Suppressor macrophage (primary cell): ENCODE results near the gene NPFF.
A peak's percentile ranks its signal among the peaks of the same experiment; 100 is the strongest.

ENCODE experiments used
- DNase-seq, 4 experiments: peaks; one replicate each; pipeline ENCODE4 v3.0.0-alpha.2; 2020 to 2022

NPFF gene

GRCh38 chr12:53513712-53514410, 6.6 kb upstream of the NPFF start:
- DNase-seq = no peak

DNA sequence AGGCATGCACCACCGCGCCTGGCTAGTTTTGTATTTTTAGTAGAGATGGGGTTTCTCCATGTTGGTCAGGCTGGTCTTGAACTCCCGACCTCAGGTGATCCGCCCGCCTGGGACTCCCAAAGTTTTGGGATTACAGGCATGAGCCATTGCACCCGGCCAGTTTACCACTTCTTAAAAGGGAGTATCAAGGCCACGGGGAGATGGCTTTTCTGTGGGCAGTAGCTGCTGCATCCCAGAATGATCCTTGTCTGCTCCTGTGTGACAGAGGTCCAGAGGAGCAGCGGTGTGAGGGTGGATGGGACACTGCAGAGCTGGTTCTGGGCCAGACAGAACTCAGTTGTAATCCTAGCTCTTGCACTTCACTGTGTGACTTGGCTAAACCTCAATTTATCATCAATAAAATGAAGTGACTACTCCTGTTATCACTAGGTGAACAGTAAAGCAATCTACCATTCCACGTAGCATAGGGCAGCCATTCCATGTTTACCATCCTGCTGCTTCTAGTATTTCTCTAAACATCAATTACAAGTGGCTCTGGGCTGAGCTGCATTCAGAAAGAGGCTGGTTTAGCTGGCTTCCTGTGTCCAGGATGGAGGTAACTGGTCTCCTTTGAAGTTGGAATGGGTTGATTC, 3.0 kb upstream of the NPFF start:
- DNase-seq = no peak

DNA sequence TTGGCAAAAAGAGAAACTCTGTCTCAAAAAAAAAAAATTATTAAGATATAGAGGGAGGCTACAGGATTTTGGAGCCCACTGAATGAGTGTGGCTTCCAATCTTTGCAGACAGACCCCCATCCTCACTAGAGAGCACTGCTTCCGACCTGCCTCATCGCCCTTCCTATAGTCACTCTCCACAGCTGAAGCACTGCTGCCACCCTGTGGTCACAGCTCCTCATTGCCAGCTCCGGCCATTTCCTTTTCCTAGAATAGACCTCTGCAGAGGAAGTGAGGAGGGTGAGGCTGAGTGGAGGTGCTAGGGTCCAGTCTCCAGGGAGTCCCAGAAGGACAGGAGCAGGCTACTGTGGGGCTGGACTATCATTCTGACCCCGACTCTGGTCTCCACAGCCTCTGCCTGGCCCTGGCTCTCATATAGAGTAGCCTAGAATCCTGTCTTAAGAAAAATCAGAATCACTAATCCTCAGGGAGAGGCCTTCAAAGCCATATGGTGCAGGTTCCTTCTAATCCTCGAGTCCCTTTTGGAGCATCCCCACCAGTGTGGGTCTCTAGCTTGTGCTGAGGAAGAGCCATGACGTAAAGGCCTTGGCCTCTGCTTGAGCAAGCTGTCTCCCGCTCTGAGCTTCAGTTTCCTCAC, 1.4 kb upstream of the NPFF start:
- DNase-seq = peak; percentile 90 to 95 (median 92)

DNA sequence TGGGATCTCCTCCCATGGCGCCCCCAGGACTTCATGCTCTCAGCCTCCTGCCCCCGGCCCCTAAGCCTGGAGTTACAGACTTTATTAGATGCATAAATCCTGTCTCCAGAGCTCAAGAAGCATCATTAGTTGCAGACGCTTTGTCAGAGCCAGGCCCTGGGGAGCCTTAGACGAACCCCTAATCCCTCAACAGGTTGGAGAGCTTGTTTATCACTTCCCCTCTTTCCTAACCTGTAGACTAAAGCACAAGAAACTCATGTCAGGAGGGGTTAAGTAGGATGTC, 260 bp upstream of the NPFF start:
- no peak for DNase-seq

GRCh38 chr12:53506450-53506785, 866 bp downstream of the NPFF start:
- no peak for DNase-seq

DNA sequence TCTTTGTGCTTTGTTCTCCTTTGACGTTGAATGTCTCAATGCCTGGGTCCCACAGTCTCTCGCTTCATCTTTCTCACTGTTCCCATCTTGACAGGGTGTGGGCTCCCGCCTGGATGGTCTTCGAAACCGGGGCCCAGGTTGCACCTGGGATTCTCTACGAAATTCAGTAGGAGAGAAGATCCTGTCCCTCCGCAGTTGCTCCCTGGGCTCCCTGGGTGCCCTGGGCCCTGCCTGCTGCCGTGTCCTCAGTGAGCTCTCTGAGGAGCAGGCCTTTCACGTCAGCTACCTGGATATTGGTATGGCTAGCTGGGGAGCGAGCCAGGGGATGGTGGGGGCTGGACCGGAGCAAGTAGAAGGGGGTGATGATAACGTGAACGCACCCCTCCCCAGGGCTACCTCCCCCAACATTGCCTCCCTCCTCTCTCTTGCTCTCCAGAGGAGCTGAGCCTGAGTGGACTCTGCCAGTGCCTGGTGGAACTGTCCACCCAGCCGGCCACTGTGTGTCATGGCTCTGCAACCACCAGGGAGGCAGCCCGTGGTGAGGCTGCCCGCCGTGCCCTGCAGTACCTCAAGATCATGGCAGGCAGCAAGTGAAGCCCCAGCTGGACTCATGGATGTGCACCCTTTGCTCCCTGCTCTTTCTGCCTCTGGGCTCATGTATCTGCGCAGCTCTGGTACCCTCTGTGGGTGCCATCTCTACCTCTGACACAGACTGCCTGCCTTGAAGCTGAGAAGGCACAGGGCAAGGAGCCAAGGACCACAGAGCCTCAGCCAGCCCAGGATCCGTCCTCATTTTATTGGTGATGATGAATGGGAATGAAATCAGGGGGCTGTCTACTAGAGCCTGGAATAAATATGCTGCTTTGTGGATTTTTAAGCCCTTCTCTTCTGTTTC, 1.5 kb downstream of the NPFF start:
- DNase-seq = no peak

DNA sequence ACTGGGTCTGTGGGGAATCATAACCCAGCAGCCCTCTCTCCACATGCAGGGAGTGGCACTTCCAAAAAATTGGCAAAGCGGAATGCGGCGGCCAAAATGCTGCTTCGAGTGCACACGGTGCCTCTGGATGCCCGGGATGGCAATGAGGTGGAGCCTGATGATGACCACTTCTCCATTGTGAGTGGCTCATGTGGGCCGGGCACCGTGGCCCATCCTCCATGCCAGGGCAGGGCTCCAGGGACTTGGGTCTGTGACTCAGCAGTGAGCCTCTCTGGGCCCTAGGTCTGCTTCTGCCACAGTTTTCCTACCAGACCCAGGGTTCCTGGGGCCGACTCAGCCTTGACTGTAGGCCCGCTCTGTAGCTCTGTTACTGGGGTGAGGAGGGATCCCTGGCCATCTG, 2.2 kb downstream of the NPFF start:
- peak; percentile 26 to 61 (median 46) for DNase-seq

DNA sequence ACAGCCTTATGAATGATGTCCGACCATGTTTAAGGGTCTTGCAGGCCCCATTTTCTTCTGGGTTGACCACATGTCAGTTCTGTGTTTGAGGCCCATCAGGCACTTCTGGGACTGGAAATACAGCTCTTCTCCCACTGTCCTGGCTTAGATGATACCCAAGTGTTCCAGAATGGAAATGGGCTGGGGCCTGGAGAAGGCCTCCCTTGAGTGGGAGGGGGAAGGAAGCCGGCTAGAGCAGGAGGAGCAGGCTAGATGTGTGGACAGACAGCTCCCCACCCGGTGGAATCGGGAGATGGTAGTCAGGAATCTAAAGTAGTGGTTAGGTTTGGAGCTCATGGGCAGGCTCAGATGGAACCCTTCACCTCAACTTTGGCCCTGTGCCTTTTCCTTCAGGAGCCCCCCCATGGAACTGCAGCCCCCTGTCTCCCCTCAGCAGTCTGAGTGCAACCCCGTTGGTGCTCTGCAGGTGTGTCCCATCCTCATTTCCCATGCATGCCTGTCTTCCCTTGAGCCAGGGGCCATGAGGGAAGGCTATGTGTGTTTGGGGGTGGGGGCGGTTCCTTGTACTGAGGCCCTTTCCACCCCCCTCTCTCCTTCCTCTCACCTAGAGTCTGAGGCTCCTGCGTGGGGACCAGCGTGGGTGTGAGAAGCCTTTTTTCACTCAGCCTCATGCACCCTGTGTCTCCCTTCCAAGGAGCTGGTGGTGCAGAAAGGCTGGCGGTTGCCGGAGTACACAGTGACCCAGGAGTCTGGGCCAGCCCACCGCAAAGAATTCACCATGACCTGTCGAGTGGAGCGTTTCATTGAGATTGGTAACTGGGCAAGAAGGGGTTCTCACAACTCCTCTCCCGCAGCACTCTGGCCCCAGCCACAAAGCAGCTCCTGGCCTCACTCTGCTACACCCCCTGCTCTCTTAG, 3.0 kb downstream of the NPFF start:
- no peak for DNase-seq

- no peak for DNase-seq
These were observed 4.1 kb downstream of the NPFF start for GRCh38 chr12:53502983-53503728.

GRCh38 chr12:53502331-53502730, 5.0 kb downstream of the NPFF start:
- DNase-seq = no peak

- DNase-seq = no peak
These were observed 5.6 kb downstream of the NPFF start for GRCh38 chr12:53501615-53502181.

- peak; percentile 98 to 100 (median 99) for DNase-seq
These were observed 6.3 kb downstream of the NPFF start, which contains the start of gene TARBP2 for GRCh38 chr12:53500776-53501614. Gene TARBP2, plus strand, starts transcription at chr12:53501283. Its CDS starts 126 bp downstream, at chr12:53501409.

DNA sequence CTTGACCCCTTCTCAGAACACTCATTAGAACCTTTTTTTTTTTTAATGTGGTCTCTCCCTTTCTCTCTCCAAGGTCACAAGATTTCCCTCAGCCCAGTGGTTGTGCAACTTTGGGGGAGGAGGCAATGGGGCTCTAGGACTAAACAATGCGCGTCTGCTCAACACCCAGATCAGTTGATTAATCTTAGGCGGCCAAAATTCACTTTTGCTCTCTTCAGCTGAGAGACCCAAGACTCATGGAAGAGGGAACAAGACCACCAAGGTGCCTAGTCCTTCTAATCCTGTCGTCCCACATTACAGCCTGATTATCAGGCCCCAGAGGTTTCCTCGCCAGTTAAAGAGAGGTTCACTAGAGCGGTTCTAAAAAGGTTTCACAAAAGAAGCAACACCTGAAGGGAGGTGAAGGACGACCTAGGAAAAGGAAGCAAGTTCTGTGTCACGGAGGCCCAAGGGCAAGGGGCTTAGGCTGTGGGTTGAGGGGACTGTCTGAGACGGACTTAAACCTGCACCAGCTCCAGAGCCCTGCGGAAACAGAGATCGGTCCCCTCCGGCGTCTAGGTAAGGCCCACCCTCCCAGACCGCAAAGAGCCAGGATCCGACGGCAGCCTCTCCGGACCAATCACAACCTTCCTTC, 7.0 kb downstream of the NPFF start:
- peak; percentile 84 to 93 (median 88) for DNase-seq

DNA sequence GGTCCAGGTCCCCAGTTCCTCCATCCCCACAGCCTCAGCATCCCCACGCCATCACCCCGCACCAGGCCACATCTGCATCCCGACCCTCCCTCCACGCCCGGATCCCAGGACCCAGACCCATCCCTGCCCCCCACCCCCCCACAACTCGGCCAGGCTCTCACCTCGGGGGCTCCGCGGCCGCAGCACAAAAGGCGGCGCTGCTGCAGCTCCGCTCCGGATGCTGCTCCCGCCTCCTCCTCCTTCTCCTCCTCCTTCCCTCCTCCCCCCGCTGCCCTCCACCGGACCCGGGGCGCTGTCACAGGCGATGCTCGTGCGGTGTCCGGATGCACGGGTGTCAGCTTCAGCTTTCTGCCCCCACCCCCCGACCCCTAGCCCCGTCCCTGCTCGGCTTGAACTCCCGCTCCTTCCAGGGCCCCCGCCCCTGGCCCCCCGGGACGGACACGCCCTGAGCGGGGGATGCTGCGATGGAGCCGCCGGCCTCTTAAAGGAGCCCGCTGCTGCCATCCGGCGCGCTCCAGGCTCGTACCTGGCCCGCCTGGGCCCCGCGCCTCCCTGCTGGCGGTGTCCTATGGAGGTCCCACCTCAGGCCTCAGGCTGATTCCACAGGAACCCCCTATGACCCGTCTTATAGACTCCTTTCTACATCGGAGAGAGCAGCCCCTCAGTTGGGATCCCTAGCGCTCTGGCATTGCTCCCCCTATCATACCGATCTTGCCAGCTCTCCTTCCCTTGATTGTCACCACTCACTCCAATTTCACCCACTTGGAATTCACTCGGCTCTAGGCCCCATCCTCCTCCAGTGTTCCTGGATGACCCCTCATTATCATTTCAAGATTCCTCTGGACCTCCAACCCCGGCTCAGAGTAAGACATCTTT, 7.8 kb downstream of the NPFF start, which contains the start of gene MAP3K12:
Gene MAP3K12 (minus strand): TSS at position 193 of the 876 bp plus-strand sequence. CDS start 12,067 bp downstream, outside the sequence.
- DNase-seq = peak; percentile 26 to 75 (median 56)

- no peak for DNase-seq
These were observed 9.1 kb downstream of the NPFF start for GRCh38 chr12:53498235-53498630.

GRCh38 chr12:53497461-53497860, 9.8 kb downstream of the NPFF start:
- no peak for DNase-seq

DNA sequence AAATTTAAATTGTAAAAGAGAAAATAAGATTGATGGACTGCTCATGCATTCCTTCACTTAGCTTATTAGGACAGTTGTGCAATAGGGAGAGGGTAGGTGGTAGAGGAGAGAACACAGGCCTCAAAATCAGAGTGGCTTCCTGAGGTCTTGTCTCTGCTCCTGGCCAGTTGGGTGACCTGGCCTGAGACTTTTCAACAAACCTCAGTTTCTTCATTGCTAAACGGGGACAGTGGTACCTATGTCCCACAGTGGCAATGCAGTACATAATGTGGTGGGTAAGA, 10.6 kb downstream of the NPFF start:
- DNase-seq = no peak
